Stimulated activated CD8-positive, alpha-beta memory T cell treated with anti-CD3 and anti-CD28 coated beads, Interleukin-12 subunit alpha, Interleukin-12 subunit beta, amount 100 ng/mL, for 24 hours (primary cell): Measurements from ENCODE around the gene WNT7B.

Source experiments
- DNase-seq: peaks from one replicate; pipeline ENCODE4 v3.0.0-alpha.2; 2020; ENCODE audit errors: extremely low read depth

The WNT7B gene

DNA sequence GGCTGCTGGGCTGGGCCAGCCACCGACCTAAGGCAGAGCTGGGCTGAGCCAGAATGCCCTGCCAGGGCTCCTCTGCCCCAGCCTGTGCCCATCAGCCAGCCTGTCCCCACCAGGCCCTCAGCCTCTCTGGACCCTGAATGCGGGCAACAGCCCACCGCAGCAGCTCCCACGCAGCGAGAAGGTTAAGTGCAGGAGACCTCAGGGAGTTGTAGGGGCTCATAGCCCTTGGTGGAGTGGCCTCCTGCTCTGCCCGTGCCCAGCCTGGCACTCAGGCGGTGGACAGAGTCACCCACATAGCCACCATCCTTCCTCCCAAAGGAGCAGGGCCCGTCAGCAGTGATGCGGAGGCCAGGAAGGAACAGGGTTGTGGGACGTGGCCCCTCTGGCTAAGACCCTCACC lies 19.1 kb downstream of the WNT7B start:
- no peak for DNase-seq

DNA sequence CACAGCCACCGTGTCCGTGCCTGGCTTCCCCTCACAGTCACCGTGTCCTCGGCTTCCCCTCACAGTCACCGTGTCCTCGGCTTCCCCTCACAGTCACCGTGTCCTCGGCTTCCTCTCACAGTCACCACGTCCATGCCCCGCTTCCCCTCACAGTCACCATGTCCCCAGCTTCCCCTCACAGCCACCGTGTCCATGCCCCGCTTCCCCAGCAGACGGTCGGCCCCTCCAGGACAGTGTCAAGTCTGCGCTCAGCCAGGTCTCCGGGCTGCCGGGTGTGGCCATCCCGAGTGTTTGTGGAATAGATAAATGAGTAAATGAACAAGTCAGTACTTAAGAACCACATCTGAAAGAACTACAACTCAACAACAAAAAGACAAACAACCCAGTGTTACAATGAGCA lies 23.8 kb downstream of the WNT7B start:
- no peak for DNase-seq

DNA sequence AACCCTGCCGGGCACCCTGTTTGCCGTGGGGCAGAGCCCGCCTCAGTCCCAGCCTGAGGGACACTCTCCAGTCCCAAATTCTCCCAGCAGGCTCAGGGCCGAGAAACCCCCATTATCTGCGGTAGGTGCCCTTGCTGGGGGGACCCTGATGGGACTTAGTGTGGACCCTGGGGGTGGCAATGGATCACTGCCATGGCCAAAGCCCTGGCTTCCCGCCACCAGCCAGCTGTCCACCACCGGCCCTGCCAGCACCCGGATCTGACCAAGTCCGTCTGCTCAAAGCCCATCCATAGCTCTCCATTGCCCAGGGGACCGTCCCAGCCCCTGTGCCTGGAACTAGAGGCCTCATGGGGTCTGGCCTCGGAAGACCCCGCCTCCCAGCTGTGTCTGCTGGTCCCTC lies 24.4 kb downstream of the WNT7B start:
- DNase-seq = no peak

DNA sequence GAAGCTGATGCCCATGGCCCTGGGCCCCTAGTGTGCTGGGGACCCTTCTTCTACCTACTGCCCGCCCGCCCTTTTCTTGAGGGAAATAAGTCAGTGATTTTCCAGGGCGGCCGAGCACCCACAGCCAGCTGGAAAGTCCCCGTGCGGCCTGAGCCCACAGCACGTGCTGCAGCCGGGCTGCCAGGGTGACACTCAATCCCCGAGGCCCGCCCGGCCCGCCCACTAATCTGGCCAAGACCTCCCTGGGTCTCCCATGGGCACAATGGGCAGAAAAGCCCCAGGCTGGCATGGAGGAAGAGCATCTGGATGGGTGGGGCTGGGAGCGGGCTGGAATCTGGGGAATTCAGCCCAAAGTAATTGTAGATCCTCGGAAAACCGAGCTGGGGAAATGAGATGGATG lies 24.8 kb downstream of the WNT7B start:
- no peak for DNase-seq

DNA sequence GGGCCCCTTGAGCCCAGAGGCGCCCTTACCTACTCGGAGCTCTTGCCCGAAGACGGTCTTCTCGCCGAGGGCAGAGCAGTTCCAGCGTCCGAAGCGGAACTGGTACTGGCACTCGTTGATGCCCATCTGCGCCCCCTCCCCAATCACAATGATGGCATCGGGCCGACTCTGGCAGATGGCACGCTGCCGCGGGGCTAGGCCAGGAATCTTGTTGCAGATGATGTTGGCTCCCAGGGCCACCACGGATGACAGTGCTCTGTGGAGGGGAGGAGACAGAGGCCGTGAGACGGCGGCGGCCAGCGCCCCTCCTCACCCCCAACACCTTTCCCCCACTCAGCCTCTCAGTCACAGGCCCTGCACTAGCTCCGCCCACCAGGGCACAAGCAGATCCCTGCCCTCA lies 27.1 kb downstream of the WNT7B start:
- DNase-seq = no peak

DNA sequence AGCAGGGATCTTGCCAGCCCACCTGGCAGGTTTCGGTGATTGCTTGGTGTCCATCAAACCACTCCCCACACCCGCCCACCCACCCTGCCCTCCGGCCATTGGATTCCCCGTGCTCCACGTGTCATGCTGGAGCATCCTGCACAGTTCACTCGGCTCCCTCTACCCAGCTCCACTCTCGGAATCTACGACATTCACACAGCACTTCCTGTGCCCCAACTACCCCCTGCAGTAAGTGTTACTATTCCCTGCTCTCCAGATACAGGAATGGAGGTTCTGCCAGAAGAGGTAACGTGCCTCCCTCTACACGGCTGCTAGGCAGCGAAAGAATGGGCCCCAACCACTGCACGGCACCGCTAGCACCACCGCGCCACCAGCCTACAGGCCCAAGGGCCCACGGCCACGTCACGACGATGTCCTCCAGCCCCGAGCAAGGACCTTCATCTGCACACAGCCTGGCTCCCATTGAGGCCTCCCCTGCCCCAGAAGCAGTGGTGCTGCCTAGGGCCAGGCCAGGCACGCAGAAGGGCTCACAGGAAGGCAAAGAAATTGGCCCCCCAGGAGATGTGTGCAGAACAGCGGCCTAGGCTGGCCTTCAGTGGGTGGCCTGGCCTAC lies 27.6 kb downstream of the WNT7B start:
- DNase-seq = no peak

DNA sequence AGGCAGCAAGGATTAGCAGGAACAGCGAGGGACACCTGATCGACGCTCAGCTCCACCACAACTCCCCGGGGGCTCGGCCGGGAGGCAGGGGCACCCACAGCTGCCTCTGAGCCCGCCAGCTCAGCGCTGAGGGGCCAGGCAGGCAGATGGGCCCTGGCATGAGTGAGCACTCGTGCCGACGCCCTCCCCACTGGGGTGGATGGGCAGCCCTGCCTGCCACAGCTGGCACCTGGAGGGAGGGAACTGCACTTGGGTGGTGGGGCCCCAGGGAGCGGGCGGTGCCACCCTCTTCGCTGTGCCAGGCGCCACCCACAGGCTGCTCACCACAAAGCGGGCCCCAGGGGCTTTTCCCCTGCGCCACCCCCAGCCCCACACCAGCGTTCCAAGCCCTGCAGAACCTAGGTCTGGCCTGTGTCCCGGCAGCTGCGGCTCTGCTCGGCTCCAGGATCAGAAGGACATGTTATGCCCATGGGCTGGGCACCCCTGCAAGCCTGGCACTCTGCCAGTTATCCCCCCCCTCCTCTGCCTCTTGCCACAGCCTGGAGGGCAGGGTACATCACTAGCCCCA lies 28.8 kb downstream of the WNT7B start:
- DNase-seq = no peak

DNA sequence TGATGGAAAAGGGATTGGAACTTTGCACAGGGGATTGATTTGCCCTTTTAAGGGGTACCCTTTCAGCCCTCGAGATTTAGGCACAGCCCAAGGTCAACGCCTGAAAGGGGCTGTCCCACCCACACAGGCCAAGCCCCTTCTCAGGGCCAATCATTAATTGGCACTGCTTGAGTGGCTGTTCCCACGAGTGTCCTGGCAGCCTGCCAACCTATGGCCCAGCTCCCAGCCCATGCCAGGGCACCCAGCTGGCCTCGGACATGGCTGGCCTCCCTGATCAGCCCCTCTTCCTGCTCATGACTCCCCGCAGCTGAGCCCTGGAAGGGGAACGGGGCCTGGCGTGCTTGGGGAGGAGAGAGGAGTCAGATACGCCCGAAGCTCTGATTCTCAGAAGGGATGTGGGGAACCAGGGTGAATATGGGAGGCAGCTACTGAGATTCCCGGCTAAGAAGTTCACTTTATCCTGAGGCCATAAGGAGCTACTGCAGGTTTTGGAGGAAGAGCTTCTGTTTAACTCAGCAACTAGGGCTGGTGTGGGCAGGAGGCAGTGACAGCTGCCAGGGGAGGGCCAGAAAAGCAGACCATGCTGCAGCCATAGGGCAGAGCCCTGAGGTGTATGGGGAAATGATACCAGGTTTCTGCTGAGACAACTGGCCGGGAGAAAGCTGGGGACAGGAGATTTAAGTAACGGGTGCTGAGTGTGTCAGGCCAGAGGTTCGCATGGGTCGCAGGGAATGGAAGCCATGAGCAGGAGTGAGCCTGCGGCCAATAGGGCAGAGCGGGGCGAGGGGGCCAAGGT lies 30.0 kb downstream of the WNT7B start:
- no peak for DNase-seq

DNA sequence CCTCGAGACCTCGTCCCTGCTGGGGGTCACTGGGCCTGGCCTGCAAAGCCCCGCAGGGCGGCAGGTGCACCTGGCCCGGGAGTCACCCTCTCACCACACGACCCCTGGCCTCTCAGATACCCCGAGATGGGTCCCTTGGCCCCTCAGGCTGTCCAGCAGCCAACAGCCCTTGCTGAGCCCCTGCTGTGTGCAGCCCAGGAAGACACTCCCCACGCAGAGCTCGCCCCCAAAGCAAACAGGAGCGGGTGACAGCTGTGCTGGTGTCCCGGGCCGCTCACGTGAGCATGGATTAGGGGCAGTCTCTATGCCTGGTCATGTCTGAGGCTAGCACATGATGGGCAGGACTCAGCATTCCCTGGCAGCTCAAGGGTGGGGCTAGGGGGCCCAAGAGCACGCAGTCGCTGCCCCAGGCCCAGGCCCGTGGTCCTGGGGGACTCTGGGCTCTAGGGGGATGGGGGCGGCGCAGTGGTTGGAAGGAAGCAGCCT lies 31.3 kb downstream of the WNT7B start:
- DNase-seq = no peak

DNA sequence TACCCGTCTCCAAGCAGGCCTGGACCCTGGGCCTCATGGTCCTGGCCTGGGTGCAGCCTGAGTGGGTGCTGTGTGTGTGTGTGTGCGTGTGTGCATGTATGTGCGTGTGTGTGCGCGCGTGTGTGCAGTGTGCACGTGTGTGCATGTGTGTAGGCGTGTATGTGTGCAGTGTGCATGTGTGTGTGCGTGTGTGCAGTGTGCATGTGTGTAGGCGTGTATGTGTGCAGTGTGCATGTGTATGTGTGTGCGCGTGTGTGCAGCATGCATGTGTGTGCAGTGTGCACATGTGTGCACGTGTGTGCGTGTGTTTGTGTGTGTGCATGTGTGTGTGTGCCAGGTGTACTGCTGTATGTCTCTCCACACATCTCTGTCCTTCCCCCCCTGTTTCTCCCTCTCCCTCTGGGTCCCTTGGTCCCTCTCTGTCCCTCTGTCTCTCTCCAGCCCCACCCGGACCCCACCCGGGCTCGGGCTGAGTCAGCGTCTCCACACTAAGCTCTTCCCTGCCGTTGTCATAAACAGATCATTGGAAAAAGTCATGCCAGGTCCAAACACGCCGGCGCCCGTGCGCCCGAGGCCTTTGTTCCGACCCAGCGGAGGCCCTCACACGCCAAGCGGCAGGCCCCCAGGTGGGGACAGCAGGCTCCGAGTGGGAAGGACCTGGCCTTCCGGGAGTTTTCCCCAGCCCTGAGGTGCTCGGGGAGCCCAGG lies 34.0 kb downstream of the WNT7B start:
- DNase-seq = no peak

DNA sequence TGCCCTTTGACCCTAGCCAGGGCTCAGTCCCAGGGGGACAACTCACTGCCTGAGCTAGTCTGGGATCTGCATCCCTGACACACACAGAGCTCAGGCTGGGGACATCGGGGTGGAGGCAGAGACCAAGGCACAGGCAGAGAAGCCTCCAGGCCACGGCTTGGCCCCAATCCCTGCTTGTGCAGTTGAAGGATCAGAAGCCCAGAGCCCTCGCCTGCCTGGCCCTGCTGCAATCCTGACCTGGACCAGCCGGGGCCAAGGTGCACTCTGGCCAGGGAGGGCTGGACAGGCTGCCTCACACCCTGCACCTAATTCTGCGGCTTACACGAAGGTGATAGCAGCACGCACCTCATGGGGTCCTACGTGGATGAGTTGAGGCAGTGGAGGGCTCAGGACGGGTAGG lies 34.6 kb downstream of the WNT7B start:
- DNase-seq = no peak

DNA sequence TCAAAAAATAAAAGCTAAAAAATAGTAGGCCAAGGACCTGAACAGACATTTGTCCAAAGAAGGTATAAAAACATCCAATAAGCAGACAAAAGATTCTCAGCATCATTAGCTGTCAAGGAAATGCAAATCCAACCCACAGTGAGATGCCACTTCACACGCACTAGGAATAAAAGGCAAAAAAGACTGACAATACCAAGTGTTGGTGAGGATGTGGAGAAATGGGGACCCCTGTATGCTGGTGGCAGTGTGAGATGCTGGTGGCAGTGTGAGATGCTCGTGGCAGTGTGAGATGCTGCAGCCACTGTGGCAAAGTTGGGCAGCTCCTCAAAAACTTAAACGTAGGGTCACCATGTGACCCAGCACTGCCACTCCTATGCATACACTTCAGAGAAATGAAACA lies 38.0 kb downstream of the WNT7B start:
- no peak for DNase-seq

DNA sequence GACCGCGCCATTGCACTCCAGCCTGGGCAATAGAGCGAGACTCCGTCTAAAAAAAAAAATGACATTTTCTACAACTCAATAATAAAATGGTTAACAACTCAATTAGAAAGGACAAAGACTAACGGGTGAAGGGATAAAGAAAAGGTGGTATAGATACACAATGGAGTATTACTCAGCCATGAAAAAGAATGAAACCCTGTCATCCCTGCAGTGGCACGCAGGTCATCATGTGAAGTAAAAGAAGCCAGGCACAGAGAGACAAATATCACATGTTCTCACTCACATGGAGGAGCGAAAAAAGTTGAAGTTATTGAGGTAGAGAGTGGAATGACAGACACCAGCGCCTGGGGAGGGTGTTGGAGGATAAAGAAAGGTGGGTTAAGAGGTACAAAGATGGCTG lies 39.0 kb downstream of the WNT7B start:
- DNase-seq = no peak

DNA sequence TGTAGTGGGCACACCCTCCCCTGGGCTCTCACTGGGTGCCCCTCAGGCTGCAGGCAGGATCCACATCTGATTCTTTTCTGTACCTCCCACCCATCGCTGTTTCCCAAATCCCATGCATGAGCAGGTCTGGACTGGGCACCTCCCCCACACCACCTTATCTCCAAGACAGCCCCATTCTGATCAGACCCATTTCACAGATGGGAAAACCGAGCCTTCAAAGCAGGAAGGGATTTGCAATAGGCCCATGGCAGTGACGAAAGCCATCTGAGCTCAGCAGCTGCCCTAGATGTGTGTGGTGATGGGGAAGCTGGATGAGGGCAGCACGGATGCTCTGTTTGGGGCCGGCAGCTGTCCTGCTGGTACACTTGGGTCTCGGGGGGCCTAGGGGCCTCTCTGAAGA lies 41.4 kb downstream of the WNT7B start:
- no peak for DNase-seq

DNA sequence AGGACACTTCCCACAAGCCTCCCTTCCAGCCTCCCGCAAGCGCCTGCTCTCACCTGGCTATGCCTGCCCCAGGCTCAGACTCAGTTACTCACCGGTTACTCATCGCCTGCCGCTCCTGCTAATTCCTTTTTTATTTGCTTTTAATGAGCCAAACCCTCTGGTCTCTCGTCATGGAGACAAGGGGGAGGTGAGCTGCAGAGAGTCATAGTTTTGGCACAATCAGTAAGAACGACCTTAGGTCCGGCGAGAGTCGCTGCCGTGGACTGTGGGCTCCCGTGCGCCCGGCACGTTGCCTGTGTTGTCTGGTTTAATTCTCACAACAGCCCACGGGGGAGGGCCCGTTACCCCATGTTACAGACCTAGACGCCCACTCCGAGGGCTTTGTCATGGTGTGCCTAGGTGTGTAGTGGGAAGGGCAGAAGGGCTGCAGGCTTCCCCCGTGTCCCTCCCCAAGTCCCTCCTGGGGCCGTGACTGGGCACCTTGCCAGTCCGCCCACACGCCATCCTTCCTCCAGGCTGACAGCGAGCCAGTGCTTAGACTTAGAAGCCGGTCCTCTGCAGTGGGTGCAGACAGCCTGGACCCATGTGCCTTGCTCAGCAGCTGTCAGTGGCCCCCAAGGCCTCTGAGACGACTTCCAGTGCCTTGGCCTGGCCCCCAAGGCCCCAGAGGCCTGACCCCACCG lies 42.2 kb downstream of the WNT7B start:
- DNase-seq = no peak

DNA sequence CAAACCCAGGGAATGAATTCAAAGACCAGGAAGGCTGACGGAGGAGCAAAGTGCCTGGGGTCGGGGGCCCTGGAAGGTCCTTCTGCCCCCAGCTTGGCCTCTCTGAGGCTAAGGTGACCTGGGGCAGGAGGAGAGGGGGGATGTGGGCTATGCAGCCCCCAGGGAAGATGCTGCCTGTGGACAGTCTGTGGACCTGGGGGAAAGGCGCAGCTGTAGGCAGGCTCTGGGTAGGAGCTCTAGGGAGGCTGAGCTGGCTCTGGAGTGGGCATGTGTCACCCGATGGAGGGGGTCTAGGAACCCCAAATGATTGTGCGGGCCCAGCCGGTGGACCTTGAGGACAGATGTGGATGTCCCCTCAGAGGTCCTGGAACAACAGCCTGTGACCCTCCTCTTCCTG lies 42.8 kb downstream of the WNT7B start:
- DNase-seq = no peak

DNA sequence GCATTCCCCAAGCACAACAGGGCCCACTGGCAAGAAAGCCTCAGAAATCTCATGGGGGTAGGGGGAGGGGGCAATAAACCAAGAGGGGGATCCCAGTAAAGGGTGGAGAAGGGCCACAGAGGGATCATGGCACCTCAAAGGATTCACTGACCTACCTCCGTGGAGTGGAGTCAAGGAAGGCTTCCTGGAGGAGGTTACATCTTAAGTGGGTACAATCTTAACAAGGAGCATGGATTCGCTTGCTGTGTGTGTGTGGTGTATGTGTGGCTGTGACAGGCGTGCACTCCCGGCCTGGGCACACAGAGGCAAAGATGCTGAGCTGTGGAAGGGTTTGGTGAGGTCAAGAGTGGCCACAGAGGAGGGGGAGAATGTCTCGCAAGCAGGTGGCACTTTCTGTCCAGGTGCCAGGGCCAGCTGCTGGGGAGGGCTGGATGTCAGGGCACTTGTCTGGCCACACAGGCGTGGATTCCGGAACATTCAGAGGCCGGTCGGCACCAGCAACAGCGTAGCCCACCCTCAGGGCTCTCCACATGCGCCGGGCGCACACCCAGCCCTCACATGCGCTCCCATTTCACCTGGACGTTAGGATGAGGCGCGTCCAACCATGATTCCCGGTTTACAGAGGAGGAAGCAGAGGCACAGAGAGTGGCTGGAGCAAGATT lies 43.3 kb downstream of the WNT7B start:
- no peak for DNase-seq

DNA sequence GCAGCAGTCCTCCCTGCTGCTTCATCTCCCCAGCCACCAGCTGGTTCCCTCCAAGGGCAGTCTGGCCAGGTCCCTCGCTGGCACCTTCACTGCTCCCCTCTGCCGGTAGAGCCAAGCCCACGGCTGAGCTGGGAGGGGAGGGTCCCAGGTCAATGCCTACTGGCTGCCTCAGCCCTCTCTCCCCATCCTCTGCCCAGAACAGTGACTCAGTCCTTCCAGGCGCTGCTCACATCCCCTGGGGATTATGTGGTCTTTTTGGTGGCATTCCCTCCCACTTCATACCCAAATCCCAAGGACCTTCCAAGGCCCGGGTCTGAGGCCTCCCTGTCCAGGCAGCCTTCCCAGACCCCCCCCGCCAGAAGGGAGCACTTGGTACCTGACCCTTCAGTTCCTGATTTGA lies 44.9 kb downstream of the WNT7B start:
- no peak for DNase-seq

DNA sequence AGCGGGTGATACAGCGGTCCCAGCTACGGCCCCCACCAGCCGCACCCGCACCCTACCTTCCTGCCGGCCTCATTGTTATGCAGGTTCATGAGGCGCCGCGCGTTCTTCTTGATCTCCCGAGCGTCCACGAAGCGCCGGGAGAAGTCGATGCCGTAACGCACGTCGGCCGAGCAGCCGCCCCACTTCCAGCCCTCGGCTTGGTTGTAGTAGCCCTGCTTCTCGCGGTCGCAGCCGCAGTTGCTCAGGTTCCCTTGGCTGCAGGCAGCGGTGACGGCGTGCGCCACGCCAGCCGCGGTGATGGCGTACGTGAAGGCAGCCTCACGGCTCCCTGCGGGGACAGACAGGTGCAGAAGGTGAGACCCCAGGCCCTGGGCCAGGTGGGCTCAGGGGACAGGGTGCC lies 45.9 kb downstream of the WNT7B start:
- DNase-seq = no peak

DNA sequence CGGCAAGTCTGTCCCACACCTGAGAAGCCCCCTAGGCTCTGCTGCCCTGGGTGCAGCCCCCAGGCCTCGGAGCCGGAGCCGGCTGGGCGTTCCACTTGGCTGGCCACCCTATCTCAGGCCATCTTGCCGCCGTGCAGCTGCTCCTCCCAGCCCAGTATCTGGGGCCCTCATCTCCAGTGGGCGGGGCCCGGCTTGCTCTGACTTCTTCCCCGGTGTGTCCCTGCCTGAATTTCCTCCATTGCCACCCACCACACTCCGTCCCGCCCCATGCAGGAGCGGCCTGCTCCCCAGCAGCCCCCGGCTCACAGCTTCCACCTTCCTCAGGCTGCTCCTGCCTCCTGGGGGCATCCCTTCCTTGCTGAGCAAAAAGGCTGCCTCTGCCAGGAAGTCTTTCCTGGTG lies 46.6 kb downstream of the WNT7B start:
- no peak for DNase-seq

DNA sequence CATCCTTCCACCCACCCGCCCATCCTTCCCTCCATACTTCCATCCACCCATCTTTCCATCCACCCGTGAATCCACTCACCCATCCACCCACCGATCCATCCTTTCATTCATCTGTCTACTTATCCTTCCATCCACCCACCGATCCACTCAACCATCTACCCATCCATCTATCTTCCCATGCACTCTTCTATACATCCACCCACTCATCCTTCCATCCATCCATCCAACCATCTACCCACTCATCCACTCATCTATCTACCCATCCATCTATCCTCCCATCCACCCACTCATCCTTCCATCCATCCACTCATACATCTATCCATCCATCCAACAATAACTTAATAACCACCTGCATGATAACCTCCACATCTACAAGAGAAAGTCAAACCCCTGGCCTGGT lies 47.3 kb downstream of the WNT7B start:
- DNase-seq = no peak
